Activated CD8-positive, alpha-beta T cell treated with anti-CD3 and anti-CD28 coated beads for 36 hours (primary cell): Measurements from ENCODE around the gene LEFTY1. TPM values are rescaled to one million over a fixed set of nuclear protein-coding genes. Genes with fewer than 3 reads are reported as not detected.

Experiments used
- ATAC-seq: fragments of 200-7000 bp; cut with Tn5 transposase; one replicate; pipeline ENCODE4 v1.10.0; 2021; ENCODE audit warnings: mild to moderate bottlenecking, moderate library complexity
- CTCF ChIA-PET: fragments of 350-600 bp; sonication (Branson Sonifier 250); formaldehyde crosslinking; loops from one replicate; lab custom pipeline; 2021; ENCODE audit warnings: antibody characterized with exemption; lab: Charles Lee
- POLR2A ChIA-PET: fragments of 350-600 bp; sonication (Branson Sonifier 250); formaldehyde crosslinking; loops from one replicate; lab custom pipeline; 2021; ENCODE audit warnings: antibody characterized with exemption; lab: Charles Lee
- DNase-seq: peaks from one replicate; pipeline ENCODE4 v3.0.0-alpha.2; 2020
- H3K27ac Mint-ChIP-seq: one replicate; pipeline ENCODE4 v1.8.0; 2021; ENCODE audit warnings: mild to moderate bottlenecking, mixed read lengths
- H3K27me3 Mint-ChIP-seq: one replicate; pipeline ENCODE4 v1.8.0; 2021; ENCODE audit warnings: mixed read lengths
- H3K36me3 Mint-ChIP-seq: one replicate; pipeline ENCODE4 v1.8.0; 2021; ENCODE audit warnings: low read depth, mixed read lengths
- H3K4me1 Mint-ChIP-seq: one replicate; pipeline ENCODE4 v1.8.0; 2021; ENCODE audit warnings: low read depth, mixed read lengths
- H3K4me3 Mint-ChIP-seq: one replicate; pipeline ENCODE4 v1.8.0; 2021; ENCODE audit warnings: mild to moderate bottlenecking, moderate library complexity, mixed read lengths
- H3K9me3 Mint-ChIP-seq: one replicate; pipeline ENCODE4 v1.8.0; 2021; ENCODE audit warnings: mixed read lengths
- intact Hi-C: fragments of 100-400 bp; cut with micrococcal nuclease; formaldehyde crosslinking; loops from one replicate; pipeline ENCODE4 v1.10.0; 2022
- total RNA-seq, 2 experiments: library from RNA; stranded (reverse); gene quantifications; one replicate each; pipeline ENCODE4 v1.2.3, GENCODE V29; 2021
- TF ChIP-seq, protein P1 (sequence below): fragments of 200-600 bp; IDR thresholded peaks from one replicate; pipeline ENCODE4 v1.8.0; 2022; ENCODE audit warnings: antibody characterized with exemption, mild to moderate bottlenecking

The LEFTY1 gene
- total RNA-seq, 2 experiments from 2014 or later: 0.16 to 0.83 TPM

DNA sequence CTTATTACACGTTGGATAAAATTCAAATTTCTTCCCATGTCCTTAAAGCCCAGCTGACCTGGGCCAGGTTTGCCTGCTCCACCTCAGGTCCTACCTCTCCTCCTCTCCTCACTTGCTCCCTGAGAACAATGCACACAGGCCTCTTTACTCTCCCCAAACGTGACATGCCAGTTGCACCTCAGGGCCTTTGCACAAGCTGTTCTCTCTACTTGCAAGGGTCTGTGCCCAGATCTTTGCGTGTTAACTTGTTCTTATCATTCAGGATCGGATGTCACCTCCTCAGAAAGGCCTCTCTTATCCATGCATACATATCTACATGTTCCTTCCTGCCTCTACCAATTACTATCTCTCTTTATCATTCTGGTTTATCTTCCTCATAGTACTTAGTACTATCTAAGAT is 14.7 kb upstream of the LEFTY1 start:
- TF ChIP-seq, protein P1, sequence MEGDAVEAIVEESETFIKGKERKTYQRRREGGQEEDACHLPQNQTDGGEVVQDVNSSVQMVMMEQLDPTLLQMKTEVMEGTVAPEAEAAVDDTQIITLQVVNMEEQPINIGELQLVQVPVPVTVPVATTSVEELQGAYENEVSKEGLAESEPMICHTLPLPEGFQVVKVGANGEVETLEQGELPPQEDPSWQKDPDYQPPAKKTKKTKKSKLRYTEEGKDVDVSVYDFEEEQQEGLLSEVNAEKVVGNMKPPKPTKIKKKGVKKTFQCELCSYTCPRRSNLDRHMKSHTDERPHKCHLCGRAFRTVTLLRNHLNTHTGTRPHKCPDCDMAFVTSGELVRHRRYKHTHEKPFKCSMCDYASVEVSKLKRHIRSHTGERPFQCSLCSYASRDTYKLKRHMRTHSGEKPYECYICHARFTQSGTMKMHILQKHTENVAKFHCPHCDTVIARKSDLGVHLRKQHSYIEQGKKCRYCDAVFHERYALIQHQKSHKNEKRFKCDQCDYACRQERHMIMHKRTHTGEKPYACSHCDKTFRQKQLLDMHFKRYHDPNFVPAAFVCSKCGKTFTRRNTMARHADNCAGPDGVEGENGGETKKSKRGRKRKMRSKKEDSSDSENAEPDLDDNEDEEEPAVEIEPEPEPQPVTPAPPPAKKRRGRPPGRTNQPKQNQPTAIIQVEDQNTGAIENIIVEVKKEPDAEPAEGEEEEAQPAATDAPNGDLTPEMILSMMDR: no peak
- intact Hi-C loops: no loop called here
- ATAC-seq (no peak), DNase-seq (no peak)
- no peaks in the 10 kb centered on the region for H3K9me3 Mint-ChIP-seq
- no peak overlapping the region for H3K27ac Mint-ChIP-seq
- no peaks in the 10 kb centered on the region for H3K36me3 Mint-ChIP-seq
- H3K27me3 Mint-ChIP-seq: no peaks in the 10 kb centered on the region
- ChIA-PET CTCF (interaction anchor here (1.6 to 2.9 kb wide), 2 partner anchors 8 to 11 kb away, joined by 4 to 12 read pairs; no protein-coding TSS in a partner anchor), POLR2A (no interaction called here)
- H3K4me3 Mint-ChIP-seq: no peak overlapping the region
- H3K4me1 Mint-ChIP-seq: peaks cover 14% of the 10 kb centered on the region

DNA sequence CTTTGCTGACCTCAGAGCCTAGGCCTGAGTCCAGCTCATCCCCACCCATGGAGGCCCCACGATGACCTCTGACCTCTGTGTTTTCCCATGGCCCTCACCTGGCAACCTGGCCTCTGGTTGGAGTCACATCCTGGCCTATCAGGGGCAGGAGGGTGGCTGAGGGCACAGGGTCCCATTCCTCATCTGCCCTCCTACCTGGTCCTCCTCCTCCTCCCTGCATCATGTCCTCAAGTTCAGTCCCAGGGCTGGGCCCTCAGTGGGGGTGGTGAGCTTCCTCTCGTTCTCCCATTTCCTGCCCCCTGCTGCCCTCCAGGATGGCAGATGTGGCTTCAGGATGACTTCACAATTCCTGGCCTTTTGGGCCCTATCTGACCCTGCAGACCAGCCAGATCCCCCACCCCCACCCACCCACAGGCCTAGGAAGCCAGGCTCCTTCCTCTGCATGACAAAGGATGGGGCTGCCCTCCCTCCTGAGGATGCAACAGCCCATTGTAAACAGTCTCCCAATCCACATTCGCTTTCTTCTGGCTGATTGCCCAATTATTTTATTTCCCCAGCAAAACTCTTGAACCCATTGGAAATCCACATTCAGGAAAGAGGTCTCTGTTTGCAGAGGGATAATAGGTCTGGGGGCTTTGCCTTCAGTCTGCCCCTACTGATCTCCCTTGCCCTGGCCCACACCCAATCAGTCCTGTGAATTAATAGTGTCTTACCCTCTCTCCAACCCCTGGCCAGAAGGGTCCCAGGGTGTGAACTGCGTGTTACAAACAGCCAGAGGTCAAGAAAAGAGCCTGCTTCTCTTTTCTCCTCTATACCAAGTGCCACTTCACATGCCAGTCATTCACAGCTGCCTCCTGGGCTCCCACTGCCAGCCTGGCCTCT is 10.3 kb upstream of the LEFTY1 start:
- no peak overlapping the region for H3K4me3 Mint-ChIP-seq
- ChIA-PET CTCF (interaction anchor here (0.7 to 3.7 kb wide), 3 partner anchors 12 to 122 kb away, joined by 4 to 27 read pairs (median 10); partner anchors contain the start of genes SRP9 and TMEM63A), POLR2A (interaction anchor here (1.7 to 3.5 kb wide), 4 partner anchors 17 to 121 kb away, joined by 3 to 35 read pairs (median 10); partner anchors contain the start of genes PYCR2, SRP9 and TMEM63A)
- TF ChIP-seq, protein P1: no peak
- peaks cover 35% of the 10 kb centered on the region for H3K4me1 Mint-ChIP-seq
- H3K27ac Mint-ChIP-seq: peak overlapping the region; percentile 91
- intact Hi-C loops: no loop called here
- H3K9me3 Mint-ChIP-seq: no peaks in the 10 kb centered on the region
- H3K36me3 Mint-ChIP-seq: no peaks in the 10 kb centered on the region
- no peaks in the 10 kb centered on the region for H3K27me3 Mint-ChIP-seq
- ATAC-seq (no peak), DNase-seq (no peak)

DNA sequence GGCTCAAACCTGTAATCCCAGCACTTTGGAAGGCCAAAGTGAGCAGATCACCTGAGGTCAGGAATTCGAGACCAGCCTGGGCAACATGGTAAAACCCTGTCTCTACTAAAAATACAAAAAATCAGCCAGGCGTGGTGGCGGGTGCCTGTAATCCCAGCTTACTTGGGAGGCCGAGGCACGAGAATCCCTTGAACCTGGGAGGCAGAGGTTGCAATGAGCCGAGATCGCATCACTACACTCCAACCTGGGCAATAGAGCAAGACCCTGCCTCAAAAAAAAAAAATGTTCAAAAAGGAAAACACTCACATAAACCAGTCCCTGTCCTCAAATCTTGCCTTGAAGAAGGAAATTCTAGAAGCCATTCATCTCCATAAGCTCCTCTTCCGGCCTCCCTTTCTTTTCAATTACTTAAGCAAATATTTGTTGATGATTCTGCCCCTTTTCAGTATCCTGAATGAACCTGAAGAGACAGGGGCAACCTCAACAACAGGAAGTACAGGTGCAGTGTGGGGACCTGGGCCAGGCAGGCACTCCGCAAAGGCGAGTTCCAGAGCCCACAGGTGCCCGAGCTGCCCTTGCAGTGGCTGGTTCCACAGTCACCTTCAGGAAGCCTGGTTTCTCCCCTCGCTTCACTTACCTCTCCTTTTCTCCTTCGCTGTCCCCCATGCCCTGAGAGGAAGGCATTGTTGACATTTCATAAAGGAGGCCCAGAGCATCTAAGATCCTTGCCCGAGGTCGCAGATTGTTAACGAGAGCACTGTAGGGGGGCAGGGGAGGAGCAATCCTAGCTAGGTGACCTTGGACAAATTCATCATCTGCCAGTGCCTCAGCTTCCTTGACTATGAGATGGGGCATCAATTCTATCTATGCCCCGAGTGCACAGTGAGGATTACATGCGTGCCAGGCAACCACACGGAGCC is 8.9 kb upstream of the LEFTY1 start:
- Mint-ChIP-seq H3K36me3 (no peaks in the 10 kb centered on the region), H3K4me1 (peaks cover 38% of the 10 kb centered on the region), H3K9me3 (no peaks in the 10 kb centered on the region), H3K4me3 (peak overlapping the region; percentile 57), H3K27me3 (no peaks in the 10 kb centered on the region), H3K27ac (peak overlapping the region; percentile 91)
- CTCF ChIA-PET: interaction anchor here (0.7 to 3.7 kb wide), 10 partner anchors 8 to 530 kb away, joined by 3 to 27 read pairs (median 4); partner anchors contain the start of genes SRP9 and TMEM63A
- POLR2A ChIA-PET: interaction anchor here (0.8 to 3.5 kb wide), 10 partner anchors 9 to 426 kb away, joined by 3 to 35 read pairs (median 4); partner anchors contain the start of genes LEFTY1, PYCR2, SDE2 and SRP9
- ATAC-seq (no peak), DNase-seq (peak; percentile 37)
- TF ChIP-seq, protein P1: no peak
- intact Hi-C loops: no loop called here

DNA sequence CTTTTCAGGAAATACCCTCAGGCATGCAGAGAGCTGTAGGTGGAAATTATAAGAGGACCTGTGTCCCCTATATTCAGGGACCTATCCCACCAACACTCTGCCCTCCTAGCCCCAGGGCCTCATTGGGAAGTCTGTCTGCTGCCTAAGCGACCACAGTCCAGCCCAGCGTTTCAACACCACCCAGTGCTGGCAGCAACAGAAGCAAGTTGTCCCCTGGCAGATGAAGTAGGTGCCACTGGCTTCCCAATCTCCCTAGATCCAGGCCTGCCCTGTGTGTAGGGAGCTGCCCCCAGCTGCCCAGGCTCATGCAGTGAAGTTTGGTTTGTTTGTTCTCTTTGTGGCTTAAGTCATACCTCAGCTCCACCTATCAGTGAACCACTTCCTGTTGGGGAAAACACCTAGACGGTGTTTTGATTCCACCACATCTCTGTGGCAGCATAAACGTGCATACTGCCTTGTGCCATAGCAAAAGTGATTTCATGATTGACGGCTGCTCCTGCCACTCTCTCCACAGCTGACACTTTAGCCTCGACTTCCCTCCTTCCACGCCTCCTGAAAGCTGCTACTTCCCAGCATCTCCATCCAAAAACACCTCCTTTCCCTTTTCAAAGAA is 8.1 kb upstream of the LEFTY1 start:
- peak; percentile 96 for ATAC-seq
- H3K36me3 Mint-ChIP-seq: no peaks in the 10 kb centered on the region
- H3K9me3 Mint-ChIP-seq: no peaks in the 10 kb centered on the region
- POLR2A ChIA-PET: interaction anchor here (0.8 to 3.5 kb wide), 9 partner anchors 8 to 426 kb away, joined by 3 to 35 read pairs (median 4); partner anchors contain the start of genes LEFTY1, PYCR2, SDE2 and SRP9
- intact Hi-C loops: no loop called here
- TF ChIP-seq, protein P1: no peak
- H3K27ac Mint-ChIP-seq: peak overlapping the region; percentile 91
- no peaks in the 10 kb centered on the region for H3K27me3 Mint-ChIP-seq
- peaks cover 38% of the 10 kb centered on the region for H3K4me1 Mint-ChIP-seq
- CTCF ChIA-PET: interaction anchor here (0.7 to 3.7 kb wide), 10 partner anchors 9 to 422 kb away, joined by 3 to 27 read pairs (median 4); partner anchors contain the start of genes SRP9 and TMEM63A
- peak overlapping the region; percentile 57 for H3K4me3 Mint-ChIP-seq
- peak; percentile 85 for DNase-seq
